HEK293 (cell line): ENCODE data around the gene TSPAN3.

Experiments
- EGR2 ChIP-seq: fragments of 450-650 bp; formaldehyde crosslinking; IDR thresholded peaks from 2 replicates; pipeline ENCODE4 v1.5.1; 2016; ENCODE audit warnings: low read depth, missing biosample characterization, missing genetic modification characterization
- GLIS1 ChIP-seq: fragments of 450-650 bp; formaldehyde crosslinking; IDR thresholded peaks from 2 replicates; pipeline ENCODE4 v1.5.1; 2016; ENCODE audit warnings: missing biosample characterization, missing genetic modification characterization
- HOXC10 ChIP-seq: sonication (generic); formaldehyde crosslinking; IDR thresholded peaks from 2 replicates; pipeline ENCODE4 v1.8.1; 2023; ENCODE audit warnings: mild to moderate bottlenecking, missing genetic modification reagents
- KLF8 ChIP-seq: fragments of 450-650 bp; formaldehyde crosslinking; IDR thresholded peaks from 2 replicates; pipeline ENCODE4 v1.5.1; 2016; ENCODE audit warnings: missing biosample characterization, missing genetic modification characterization
- SP2 ChIP-seq: fragments of 450-650 bp; formaldehyde crosslinking; IDR thresholded peaks from 2 replicates; pipeline ENCODE4 v1.5.1; 2016; ENCODE audit warnings: missing biosample characterization, missing genetic modification characterization
- ZFHX2 ChIP-seq: fragments of 450-650 bp; formaldehyde crosslinking; conservative IDR thresholded peaks from 2 replicates; pipeline ENCODE4 v1.5.1; 2016; ENCODE audit warnings: missing biosample characterization, missing genetic modification characterization
- ZNF221 ChIP-seq: fragments of 450-650 bp; formaldehyde crosslinking; IDR thresholded peaks from 2 replicates; pipeline ENCODE4 v1.5.1; 2017; ENCODE audit warnings: missing biosample characterization, missing genetic modification characterization, borderline replicate concordance
- ZNF335 ChIP-seq: fragments of 450-650 bp; formaldehyde crosslinking; conservative IDR thresholded peaks from 2 replicates; pipeline ENCODE4 v1.5.1; 2016; ENCODE audit warnings: missing biosample characterization, missing genetic modification characterization
- ZNF596 ChIP-seq: fragments of 450-650 bp; IDR thresholded peaks from 2 replicates; pipeline ENCODE4 v1.5.0; 2018; ENCODE audit warnings: missing biosample characterization, mild to moderate bottlenecking, missing genetic modification characterization, moderate library complexity
- ZNF623 ChIP-seq: fragments of 450-650 bp; formaldehyde crosslinking; IDR thresholded peaks from 2 replicates; pipeline ENCODE4 v1.5.1; 2016; ENCODE audit warnings: missing biosample characterization, missing genetic modification characterization
- TF ChIP-seq, protein P1 (sequence below): fragments of 450-650 bp; formaldehyde crosslinking; IDR thresholded peaks from 2 replicates; pipeline ENCODE4 v1.5.1; 2016; ENCODE audit warnings: missing biosample characterization, missing genetic modification characterization
- TF ChIP-seq, protein P2 (sequence below): fragments of 450-650 bp; IDR thresholded peaks from 2 replicates; pipeline ENCODE4 v1.5.1; 2018; ENCODE audit warnings: missing biosample characterization, mild to moderate bottlenecking, missing genetic modification characterization
- TF ChIP-seq, protein P3 (sequence below): fragments of 450-650 bp; formaldehyde crosslinking; conservative IDR thresholded peaks from 2 replicates; pipeline ENCODE4 v1.5.1; 2016; ENCODE audit warnings: low read depth, missing biosample characterization, missing genetic modification characterization
- TF ChIP-seq, protein P4 (sequence below): fragments of 450-650 bp; formaldehyde crosslinking; IDR thresholded peaks from 2 replicates; pipeline ENCODE4 v1.5.1; 2017; ENCODE audit warnings: missing biosample characterization, missing genetic modification characterization
- TF ChIP-seq, protein P5 (sequence below): fragments of 450-650 bp; formaldehyde crosslinking; IDR thresholded peaks from 2 replicates; pipeline ENCODE4 v1.5.1; 2016; ENCODE audit warnings: missing biosample characterization, missing genetic modification characterization

Gene TSPAN3

DNA sequence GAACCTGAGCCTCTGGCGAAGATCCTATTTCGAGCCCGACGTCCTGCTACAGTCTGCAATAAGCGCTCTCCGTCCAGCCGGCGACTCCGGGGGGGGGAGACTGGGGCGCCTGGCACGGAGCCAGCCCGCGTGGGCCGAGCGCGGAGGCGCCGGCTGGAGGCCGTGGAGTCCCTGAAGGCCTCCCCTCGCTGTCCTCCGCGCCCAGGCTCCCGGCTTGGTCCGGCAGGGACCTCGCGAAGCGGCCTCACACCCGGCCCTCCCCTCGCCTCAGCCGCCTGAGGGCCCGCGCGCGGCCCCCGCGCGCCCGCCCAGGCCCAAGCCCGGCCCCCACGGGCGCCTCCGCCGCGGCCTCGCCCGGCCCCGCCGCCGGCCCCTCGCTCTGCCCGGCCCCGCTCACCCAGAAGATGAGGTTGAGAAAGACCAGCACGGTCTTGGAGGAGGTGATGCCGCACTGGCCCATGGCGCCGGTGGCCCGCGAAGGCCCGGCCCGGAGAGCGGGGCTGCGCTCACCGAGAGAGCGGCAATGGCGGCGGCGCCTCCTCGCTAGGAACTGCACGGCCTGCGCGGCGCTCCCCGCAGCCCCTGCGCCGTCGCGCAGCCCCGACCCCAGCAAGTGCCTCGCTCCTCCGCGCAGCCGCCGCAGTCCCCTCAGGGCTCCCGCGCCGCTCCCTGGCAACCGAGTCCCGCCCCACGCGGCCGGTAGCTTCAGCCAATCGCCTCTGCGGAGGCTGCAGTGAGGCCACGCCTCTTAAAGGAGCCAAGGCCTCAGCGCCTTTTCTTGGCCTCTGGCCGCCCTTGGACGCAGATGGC, at the start of gene TSPAN3 (continued):
- TF ChIP-seq, protein P1, sequence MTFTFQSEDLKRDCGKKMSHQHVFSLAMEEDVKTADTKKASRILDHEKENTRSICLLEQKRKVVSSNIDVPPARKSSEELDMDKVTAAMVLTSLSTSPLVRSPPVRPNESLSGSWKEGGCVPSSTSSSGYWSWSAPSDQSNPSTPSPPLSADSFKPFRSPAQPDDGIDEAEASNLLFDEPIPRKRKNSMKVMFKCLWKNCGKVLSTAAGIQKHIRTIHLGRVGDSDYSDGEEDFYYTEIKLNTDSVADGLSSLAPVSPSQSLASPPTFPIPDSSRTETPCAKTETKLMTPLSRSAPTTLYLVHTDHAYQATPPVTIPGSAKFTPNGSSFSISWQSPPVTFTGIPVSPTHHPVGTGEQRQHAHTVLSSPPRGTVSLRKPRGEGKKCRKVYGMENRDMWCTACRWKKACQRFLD, result no peak
- TF ChIP-seq, protein P2, sequence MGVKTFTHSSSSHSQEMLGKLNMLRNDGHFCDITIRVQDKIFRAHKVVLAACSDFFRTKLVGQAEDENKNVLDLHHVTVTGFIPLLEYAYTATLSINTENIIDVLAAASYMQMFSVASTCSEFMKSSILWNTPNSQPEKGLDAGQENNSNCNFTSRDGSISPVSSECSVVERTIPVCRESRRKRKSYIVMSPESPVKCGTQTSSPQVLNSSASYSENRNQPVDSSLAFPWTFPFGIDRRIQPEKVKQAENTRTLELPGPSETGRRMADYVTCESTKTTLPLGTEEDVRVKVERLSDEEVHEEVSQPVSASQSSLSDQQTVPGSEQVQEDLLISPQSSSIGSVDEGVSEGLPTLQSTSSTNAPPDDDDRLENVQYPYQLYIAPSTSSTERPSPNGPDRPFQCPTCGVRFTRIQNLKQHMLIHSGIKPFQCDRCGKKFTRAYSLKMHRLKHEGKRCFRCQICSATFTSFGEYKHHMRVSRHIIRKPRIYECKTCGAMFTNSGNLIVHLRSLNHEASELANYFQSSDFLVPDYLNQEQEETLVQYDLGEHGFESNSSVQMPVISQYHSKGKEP (tag by site-specific recombination), result peak; percentile 60
- TF ChIP-seq HOXC10 (CRISPR knock-in tag) (no peak), EGR2 (tag by site-specific recombination) (peak; percentile 68), GLIS1 (tag by site-specific recombination) (peak; percentile 91), ZNF221 (peak; percentile 23; the same call in 1 of the 2 replicates), ZNF335 (tag by site-specific recombination) (peak; percentile 27; the same call in 1 of the 2 replicates), ZFHX2 (tag by site-specific recombination) (peak; percentile 87), ZNF623 (no peak), ZNF596 (tag by site-specific recombination) (0 out of 2 replicates have a peak, but pooled peaks have one; percentile 35), SP2 (peak; percentile 75), KLF8 (tag by site-specific recombination) (0 out of 2 replicates have a peak, but pooled peaks have one; percentile 21)
- TF ChIP-seq, protein P3, sequence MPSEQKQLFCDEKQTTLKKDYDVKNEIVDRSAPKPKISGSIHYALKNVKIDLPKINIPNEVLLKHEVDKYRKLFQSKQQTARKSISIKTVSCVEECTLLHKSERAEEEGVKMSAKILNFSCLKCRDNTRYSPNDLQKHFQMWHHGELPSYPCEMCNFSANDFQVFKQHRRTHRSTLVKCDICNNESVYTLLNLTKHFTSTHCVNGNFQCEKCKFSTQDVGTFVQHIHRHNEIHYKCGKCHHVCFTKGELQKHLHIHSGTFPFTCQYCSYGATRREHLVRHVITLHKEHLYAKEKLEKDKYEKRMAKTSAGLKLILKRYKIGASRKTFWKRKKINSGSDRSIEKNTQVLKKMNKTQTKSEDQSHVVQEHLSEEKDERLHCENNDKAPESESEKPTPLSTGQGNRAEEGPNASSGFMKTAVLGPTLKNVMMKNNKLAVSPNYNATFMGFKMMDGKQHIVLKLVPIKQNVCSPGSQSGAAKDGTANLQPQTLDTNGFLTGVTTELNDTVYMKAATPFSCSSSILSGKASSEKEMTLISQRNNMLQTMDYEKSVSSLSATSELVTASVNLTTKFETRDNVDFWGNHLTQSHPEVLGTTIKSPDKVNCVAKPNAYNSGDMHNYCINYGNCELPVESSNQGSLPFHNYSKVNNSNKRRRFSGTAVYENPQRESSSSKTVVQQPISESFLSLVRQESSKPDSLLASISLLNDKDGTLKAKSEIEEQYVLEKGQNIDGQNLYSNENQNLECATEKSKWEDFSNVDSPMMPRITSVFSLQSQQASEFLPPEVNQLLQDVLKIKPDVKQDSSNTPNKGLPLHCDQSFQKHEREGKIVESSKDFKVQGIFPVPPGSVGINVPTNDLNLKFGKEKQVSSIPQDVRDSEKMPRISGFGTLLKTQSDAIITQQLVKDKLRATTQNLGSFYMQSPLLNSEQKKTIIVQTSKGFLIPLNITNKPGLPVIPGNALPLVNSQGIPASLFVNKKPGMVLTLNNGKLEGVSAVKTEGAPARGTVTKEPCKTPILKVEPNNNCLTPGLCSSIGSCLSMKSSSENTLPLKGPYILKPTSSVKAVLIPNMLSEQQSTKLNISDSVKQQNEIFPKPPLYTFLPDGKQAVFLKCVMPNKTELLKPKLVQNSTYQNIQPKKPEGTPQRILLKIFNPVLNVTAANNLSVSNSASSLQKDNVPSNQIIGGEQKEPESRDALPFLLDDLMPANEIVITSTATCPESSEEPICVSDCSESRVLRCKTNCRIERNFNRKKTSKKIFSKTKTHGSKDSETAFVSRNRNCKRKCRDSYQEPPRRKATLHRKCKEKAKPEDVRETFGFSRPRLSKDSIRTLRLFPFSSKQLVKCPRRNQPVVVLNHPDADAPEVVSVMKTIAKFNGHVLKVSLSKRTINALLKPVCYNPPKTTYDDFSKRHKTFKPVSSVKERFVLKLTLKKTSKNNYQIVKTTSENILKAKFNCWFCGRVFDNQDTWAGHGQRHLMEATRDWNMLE, result no peak
- TF ChIP-seq, protein P4, sequence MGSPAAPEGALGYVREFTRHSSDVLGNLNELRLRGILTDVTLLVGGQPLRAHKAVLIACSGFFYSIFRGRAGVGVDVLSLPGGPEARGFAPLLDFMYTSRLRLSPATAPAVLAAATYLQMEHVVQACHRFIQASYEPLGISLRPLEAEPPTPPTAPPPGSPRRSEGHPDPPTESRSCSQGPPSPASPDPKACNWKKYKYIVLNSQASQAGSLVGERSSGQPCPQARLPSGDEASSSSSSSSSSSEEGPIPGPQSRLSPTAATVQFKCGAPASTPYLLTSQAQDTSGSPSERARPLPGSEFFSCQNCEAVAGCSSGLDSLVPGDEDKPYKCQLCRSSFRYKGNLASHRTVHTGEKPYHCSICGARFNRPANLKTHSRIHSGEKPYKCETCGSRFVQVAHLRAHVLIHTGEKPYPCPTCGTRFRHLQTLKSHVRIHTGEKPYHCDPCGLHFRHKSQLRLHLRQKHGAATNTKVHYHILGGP (tag by site-specific recombination), result 0 out of 2 replicates have a peak, but pooled peaks have one; percentile 19
- TF ChIP-seq, protein P5, sequence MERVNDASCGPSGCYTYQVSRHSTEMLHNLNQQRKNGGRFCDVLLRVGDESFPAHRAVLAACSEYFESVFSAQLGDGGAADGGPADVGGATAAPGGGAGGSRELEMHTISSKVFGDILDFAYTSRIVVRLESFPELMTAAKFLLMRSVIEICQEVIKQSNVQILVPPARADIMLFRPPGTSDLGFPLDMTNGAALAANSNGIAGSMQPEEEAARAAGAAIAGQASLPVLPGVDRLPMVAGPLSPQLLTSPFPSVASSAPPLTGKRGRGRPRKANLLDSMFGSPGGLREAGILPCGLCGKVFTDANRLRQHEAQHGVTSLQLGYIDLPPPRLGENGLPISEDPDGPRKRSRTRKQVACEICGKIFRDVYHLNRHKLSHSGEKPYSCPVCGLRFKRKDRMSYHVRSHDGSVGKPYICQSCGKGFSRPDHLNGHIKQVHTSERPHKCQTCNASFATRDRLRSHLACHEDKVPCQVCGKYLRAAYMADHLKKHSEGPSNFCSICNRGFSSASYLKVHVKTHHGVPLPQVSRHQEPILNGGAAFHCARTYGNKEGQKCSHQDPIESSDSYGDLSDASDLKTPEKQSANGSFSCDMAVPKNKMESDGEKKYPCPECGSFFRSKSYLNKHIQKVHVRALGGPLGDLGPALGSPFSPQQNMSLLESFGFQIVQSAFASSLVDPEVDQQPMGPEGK (tag by site-specific recombination), result peak; percentile 74
